Peyer's patch (tissue), 4 donors: ENCODE measurements around the gene LUZP1.

Source experiments
- CTCF ChIP-seq, 6 experiments: fragments of 450-650 bp in 4 of 6; fragments of 200-600 bp in 2 of 6; sonication (generic) in 1 of 6; IDR thresholded peaks; one replicate each; pipeline ENCODE4 v1.5.1; 2017 to 2019; ENCODE audit warnings: antibody characterized with exemption in 6 of 6, mild to moderate bottlenecking in 3 of 6, moderate library complexity in 1 of 6
- POLR2A ChIP-seq, 2 donors: fragments of 450-650 bp; IDR thresholded peaks; one replicate each; pipeline ENCODE4 v1.5.1; 2017; ENCODE audit warnings: antibody characterized with exemption in 2 of 2, mild to moderate bottlenecking in 2 of 2, moderate library complexity in 2 of 2

DNA sequence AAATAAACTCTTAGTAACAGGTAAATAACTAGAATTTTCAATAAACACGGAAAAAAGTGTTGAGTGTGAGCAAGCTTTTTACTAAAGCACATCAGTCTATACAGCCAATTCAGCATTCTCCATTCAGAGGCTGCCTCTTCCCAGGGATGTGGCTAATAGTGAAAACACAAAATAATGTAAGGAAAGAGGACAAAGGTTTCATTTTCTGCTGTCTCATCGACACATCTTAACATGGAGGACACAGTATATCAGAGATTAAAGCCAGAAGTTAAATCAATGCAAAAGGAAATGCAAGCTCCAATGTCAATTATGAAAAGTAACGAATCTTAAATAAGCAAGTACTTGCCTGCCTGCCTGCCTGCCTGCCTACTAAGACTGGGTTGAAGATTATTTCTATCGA lies 43.2 kb downstream of the LUZP1 start:
- no peak for TF ChIP-seq CTCF (IDR thresholded peaks at IDR 0.05)
- no peak for TF ChIP-seq POLR2A (IDR thresholded peaks at IDR 0.05)
